HG02840 (cell line): ENCODE results near the gene OSER1.

Source experiments
- ATAC-seq: cut with Tn5 transposase; IDR thresholded peaks from one replicate; pipeline ENCODE4 v1.9.1; 2021; ENCODE audit warnings: mild to moderate bottlenecking, moderate library complexity, moderate number of reproducible peaks; ENCODE audit not compliant: unreplicated experiment, low FRiP score

OSER1 gene

DNA sequence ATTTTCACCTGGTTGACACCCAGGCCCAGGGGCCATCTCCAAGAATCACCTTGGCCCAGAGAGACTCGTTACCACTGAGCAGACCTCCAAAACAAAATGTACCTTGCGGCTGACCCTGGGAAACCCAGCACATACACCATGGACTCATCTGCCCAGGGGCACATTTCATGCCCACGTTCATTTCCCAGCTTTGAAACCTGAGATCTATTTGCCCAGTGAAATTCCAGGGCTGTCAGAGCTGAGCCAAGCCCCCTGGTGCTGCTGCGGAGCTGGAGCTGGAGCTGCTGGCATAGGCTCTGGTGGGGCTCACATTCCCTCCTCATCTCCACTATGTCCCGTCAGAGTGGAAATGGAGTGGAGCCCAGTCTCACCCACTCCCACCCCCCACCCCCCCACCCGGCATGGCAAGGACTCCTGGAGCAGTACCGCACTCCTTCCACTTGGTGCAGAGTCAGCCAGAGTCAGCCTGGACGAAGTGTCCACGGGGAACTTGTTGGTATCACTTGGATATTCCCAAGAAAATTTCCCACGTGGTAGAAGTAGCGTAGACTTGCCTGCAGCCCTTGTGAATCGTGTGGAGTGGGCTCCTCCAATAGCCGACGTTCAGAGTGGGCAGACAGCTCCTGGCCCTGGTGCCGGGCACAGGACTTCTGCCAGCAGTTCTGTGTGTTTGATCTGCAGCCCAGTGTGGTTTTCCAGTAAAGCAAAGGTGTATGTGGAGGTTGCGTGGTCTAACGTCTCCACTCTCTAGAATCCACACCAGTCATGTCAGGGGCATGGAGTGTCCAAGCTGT lies 18.1 kb upstream of the OSER1 start:
- ATAC-seq = no peak

DNA sequence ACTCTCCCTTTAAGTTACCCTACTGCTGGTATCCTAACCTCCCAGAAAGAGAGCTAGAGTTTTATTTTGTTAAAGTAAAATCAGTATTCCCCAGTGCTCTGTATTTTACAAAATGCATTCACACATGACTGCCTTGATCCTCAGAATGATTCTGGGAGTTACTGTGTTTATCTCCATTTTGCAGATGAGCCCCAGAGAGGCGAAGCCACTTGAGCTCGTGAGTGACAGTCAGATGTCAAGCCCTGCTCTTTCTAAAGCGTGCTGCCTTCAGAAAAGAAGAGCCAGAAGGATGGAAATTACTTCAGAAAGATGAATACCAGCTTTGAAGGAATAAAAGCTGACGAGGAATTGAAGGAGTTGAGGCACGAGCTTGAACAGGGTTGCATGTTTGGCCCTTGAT lies 14.1 kb upstream of the OSER1 start:
- no peak for ATAC-seq

DNA sequence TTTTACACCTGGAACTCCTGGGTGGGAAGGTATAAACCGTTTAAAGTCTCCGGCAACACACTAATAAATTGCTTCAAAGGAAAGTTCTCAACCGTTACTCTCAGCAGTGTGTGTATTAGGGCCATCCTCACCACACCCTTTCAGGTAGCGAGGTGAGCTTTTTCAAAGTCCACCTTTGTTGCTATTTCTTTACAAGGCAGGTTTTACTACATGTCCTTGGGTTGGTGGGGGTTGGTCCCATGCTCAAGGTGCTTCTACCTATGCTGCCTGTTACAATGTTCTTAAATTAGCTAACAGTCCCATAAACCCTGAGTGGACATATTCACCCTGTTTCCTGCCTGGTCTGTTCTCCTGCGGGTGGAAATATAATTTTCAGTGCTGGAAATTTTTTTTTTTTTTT lies 13.2 kb upstream of the OSER1 start:
- ATAC-seq = no peak

DNA sequence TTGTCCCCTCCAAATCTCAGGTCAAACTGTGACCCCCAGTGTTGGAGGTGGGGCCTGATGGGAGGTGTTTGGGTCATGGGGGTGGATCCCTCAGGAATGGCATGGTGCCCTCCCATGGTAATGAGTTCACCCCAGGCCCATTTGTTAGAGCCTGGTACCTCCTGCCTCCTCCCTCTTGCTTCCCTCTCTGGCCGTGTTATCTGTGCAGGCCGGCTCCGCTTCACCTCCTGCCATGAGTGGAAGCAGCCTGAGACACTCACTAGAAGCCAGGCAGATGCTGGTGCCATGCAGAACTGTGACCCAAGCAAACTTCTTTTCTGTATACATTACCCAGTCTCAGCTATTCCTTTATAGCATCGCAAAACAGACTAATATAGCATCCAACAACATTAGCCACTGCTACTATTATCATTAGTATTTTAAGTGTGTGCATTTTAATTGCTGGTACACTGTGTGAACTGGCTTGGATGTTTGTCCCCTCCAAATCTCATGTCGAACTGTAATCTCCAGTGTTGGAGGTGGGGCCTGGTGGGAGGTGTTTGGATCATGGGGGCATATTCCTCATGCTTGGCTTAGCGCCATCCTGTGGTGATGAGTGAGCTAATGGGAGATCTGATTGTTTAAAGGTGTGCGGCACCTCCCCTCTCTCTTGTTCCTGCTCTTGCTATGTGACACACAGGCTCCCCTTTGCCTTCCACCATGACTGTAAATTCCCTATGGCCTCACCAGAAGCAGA lies 12.2 kb upstream of the OSER1 start:
- no peak for ATAC-seq

DNA sequence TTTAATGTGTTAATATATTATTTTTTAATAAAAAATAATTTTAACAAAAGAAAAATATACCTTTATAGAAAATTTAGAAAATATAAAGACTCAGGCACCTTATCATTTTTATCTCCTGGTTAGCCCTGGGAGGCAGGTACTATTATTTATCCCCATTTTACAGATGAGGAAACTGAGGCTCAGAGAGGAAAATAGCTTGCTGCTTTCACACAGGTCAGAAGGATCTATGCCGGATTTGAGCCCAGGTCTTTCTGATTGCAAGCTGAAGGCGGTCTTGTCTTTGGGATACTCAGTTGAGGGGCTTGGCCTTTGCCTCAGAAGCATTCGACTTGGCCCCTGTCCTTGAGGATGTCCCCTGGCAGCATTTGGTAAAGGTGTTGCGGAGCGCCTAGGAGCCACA lies 11.5 kb upstream of the OSER1 start:
- no peak for ATAC-seq

DNA sequence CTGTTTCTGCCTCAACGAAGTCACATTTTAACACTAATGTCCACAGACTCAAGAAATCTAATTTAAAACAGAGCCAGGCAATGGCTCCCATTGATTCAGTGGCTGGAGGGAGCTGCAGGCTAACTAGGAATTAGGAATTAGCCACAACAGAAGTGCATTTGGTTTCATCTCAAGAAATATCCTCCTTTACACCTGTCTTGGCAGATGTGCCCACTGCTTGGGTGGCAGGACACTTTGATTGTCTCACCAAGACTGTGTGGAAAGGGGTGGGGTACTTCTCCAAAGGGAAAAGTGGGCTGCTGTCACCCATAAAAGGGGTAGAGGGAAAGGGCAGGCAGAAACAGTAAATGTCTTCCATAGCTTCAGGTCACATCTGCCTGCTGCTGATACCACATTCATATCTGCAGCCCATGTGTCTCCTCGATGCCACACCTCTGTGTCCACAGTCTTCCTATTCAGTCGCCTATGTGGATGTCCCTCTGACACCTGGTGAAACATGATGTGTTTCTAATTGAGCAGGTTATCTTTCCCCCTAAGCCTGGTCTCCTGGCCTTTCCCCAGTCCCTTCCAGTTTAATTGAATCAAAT lies 10.9 kb upstream of the OSER1 start:
- ATAC-seq = no peak

DNA sequence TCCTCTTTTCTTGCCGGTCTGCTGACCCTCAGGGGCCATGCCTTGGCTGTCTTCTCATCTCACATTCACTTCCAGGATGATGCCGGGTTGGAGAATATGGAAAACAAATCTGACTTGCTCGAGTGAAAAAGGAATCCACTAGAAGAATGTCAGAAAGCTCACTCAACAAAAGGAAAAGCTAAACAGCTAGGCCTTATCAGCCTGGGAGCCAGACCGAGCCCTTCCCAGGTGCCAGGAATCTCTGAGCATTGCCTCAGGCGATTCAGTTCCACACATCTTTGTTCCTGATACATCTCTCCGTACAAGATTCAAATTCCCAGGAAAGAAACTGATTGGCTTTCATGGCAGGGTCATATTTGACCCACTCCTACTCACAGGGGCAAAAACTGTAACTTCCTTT lies 9.2 kb upstream of the OSER1 start:
- no peak for ATAC-seq

DNA sequence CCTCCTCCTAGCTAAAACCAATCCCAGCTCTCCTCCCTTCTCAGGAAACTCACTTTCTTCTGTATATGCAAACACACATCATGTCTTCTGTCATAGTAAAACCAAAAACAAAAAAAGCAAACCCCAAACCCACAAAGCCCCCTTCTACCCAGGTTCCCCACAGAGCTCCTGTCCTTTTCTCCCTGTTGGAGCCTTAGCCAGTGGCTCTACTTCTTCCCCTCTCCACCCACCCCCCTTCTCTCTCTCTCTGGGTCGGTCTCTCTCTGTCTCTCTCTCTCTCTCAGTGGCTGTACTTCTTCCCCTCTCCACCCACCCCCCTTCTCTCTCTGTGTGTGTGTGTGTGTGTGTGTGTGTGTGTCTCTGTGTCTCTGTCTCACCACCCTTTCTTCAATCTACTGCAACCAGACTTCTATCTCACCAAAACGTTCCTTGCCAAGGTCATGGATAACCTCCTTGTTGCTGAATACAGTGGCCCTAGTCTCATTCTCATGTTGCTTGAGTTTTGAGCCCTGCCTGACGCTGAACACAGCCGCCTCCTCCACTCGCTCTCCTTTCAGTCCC lies 8.7 kb upstream of the OSER1 start:
- ATAC-seq = no peak

DNA sequence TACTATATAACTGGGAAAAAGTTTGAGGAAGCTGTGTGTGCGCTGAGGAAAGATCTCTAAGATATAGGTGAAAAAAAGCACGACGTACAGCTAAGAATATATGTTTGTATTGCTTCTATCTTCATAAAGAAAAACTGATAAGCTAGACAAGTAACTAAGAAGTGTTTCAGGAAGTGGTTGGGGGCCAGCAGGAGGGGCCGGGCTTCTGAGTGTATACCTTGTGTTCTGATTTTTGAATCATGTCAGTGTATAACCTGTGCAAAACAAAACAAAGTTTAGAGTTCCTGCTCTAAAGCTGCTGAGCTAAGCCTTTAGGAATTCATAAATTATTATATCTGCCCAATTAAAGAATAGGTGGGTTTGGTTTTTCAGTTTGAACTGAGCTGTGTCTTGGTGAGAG lies 7.9 kb upstream of the OSER1 start:
- no peak for ATAC-seq

DNA sequence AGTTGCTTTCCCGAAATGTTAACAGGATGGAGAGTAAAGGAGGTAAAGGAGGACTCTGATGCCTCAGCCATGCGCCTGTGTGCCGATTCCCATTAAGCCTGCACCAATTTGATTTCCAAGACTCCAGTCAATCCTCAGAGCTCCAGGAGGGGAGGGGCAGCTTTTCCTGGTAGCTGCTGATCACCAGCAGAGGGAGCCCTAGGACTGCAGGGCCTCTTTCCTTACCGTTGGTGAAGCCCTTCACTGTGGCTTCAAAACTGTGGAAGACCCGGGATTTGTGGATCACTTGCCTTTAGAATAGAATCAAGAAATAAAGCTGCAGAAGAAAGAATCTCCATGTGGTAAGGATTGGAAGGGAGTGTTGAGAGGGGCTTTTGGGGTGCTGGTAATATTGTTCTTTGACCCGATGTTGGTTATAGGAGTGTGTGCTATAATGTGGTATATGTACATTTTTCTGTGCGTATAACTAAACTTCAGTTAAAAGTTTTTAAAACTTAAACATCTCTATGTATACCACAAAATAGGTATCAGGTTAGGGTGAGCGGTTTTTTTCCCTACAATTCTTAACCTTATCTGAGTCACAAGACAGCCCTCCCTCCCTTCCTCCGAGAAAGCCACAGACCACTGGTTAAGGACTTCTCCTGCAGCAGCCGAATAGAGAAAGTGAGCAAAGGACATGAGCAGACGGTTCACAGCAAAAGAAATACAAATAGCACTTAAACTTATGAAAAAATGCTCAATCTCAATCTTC lies 6.9 kb upstream of the OSER1 start:
- no peak for ATAC-seq

DNA sequence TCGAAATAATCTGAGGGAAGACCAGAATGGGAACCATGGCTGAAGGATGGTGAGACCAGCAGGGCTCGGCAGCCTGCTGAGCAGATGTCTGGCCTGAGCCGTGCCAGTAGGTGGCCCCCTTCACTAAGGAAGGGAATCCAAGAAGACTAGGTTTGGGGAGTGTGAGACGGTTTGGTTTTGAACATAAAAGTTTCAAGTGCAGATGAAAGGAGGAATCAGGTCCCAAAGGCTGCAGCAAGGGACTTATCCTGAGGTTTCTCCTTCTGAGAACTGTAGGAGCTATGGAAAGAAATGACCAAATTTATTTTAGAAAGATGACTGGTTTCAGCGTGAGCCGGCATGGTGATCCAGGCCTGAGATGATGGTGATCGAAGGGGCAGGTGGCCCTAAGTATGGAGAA lies 4.6 kb upstream of the OSER1 start:
- no peak for ATAC-seq

DNA sequence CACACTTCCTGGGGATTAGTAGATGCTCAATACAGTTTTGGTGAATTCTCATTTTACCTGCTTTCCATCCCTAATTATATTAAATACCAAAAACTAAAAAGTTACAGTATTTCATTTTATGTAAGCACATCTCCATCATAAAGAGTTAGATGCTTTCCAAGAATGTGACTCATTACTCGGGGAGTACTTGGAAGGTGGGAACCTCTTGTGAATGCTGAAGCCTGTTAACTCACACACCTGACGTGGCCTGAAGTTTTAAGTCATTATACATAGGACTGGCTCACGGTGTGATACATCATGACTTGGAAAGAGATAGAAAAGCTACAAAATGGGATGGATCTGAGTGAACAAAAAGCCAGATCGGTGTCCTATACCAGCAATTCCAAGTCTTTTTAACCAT lies 2.2 kb upstream of the OSER1 start:
- no peak for ATAC-seq

DNA sequence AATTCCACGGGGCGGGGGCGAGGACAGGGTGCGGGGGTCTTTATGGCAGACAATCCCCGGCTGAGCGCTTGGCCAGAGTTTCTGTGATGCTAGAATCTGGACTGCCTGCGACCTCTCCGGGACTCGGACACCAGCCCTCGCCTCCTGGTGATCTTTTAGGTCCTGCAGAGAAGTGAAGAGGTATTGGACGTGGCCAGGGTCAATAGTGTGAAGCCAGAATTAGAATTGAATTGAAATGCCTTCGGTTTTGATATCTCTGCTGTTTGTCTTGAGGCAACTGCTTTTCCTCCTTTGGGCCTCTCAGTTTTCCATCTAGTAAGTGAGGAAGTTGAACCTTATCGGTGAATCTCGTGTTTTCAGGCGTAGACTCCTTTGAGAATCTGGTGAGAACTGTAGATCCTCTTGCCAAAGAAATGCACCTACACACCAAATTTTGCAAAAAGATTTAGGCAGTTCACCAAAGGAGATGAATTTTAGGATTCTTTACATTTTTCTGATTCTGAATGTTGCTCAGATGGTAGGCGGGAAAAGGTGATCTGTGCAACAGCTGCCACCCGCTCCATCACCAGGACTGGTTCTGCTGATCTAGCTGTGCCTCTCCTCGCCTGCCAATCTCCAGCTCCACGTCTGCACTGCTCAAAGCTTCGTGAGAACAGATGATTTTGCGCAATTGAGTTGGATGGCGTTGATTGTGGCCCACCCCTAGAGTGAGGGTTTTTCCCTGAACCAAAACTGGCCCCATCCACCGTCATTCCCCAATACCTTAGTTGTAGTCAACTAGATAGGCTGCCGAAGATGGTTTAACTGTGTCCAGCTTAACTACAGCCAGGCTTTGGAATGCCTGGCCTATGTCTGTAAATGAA lies 837 bp upstream of the OSER1 start:
- no peak for ATAC-seq

DNA sequence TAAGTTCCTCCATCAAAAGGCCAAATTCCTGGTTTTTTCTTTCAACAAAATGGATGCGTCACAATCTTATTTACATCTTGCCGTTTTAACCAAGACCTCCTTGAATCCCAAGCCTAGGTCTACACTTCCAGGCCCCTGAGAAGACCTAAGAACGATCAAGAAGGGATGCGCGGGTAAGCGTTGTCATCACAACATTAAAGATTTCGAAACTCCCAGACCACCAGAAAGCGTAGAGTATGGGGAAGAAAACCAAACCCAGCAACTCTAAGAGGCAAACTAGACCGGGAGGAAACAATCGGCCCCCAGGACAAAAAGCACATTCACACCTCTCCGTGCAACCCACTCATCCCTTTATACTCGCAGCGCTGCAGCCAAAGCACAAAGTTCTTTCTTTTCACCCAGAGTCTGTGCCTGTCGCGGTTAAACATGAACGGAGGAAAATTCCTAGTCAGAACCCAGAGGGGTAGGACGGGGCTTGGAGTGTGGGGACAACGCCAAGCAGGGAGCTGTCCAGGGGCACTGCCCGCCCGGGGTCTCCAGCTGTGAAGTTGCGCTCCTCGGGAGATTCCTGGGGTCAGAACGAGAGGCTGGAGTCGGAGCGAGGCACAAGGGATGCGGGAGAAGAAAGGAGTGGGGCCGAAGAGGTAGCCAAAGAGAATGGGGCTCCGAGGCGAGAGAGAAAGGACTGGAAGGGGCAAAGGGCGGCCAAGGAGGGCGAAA lies 725 bp downstream of the OSER1 start:
- no peak for ATAC-seq

DNA sequence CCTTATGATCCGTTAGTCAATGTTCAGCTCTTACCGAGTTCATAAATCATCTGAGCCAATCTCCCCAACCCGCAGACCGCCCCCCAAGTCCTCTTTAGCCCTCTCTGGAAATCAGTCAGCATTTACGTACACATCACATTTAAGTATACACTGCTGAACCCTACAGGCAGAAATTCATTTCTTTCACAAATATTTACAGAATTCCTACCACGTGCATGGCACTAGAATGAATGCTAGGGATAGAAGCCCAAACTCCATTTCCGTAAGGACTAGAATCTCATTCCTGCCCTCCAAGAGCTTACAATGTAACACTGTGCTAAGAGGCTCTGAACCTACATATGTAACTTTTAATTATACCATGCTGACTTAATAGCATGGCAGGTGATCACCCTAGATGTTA lies 1.8 kb downstream of the OSER1 start:
- no peak for ATAC-seq

DNA sequence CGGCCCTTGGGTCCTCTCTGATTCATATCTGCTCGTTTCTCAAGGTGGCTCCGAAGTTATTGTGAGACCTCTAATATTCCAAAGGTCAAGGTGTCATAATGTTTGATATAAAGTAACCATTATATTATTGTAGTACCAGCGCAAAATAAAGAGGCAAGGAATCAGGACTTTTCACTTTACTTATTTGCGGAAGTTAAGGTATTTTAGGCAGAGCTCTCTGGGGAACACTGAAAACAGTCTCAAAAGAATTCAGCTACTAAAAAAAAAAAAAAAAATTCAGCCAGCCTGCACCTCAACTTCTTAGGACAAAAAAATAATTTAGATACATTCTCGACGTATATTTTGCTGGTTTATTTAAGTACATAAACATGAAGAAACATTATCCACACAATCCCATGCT lies 2.4 kb downstream of the OSER1 start:
- ATAC-seq = no peak

DNA sequence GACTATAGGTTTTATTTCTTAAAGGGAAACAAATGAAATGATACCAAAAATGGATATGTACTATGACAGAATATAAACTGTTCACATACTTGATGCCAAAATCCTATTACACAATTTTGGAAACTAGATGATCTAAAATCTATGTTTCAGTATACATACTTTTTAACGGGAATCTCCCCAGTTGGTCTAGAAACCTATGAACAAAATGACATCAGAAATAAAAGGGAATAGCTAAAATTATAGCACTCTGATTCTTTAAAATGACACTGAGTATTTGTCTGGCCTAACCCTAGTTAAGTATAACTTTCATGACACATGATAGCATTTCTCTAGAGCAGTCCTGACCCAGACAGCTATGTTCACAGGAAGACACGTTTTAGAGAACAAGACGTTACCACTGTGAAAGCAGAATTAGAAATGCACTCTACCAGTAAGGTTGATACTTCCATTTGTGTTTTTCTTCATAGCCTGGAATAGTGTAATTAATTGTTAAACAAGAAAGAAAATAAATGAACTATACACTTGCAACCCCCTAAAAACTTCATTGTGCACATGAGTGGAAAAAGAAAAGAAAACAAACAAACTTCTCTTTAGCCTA lies 3.3 kb downstream of the OSER1 start:
- ATAC-seq = no peak

DNA sequence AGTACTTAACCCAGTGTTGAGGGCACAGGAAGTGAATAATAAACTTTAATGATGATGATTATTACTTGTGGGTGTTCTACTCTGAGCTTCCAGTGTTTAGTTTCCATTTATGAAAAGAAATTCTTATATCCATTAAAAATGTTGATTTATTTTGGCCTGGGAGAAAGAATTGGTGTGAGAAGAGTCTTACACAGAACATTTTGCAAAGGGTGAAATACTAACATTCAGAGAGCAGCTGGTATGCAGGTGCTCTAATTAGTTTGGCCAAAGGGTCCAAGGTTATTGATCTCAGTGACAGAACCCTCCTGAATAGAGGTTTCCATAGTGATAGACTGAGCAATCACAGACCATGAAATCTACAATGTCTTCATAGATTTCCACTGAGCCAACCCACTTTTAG lies 4.4 kb downstream of the OSER1 start:
- ATAC-seq = no peak

DNA sequence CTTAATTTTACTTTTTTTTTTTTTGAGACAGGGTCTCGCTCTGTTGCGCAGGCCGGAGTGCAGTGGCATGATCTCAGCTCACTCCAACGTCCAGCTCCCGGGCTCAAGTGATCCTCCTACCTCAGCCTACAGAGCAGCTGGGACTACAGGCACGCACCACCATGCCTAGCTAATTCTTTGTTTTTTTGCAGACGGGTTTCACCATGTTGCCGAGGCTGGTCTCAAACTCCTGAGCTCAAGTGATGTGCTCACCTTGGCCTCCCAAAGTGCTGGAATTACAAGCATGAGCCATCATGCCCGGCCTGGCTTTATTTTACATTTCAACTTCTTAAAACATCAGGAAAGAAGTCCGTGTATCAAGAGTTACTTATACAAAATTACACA lies 5.7 kb downstream of the OSER1 start:
- no peak for ATAC-seq
